Stimulated activated effector memory CD8-positive, alpha-beta T cell treated with anti-CD3 and anti-CD28 coated beads, Interleukin-12 subunit alpha, Interleukin-12 subunit beta, amount 100 ng/mL, for 72 hours (primary cell): ENCODE results near the gene ODF2.

ENCODE experiments used
- ATAC-seq: fragments of 150-1000 bp; cut with Tn5 transposase; 2 replicates; pipeline ENCODE4 v1.10.0; 2021
- DNase-seq, 2 donors: peaks; one replicate each; pipeline ENCODE4 v3.0.0; 2021 to 2022; ENCODE audit warnings: low spot score in 2 of 2
- H3K27ac Mint-ChIP-seq: one replicate; pipeline ENCODE4 v1.8.0; 2022; ENCODE audit warnings: mild to moderate bottlenecking, mixed read lengths
- H3K36me3 Mint-ChIP-seq: one replicate; pipeline ENCODE4 v1.8.0; 2022; ENCODE audit warnings: mild to moderate bottlenecking, mixed read lengths
- H3K4me1 Mint-ChIP-seq: one replicate; pipeline ENCODE4 v1.8.0; 2022; ENCODE audit warnings: mixed read lengths
- H3K4me3 Mint-ChIP-seq: one replicate; pipeline ENCODE4 v1.8.0; 2022; ENCODE audit warnings: mild to moderate bottlenecking, mixed read lengths
- H3K9me3 Mint-ChIP-seq: one replicate; pipeline ENCODE4 v1.8.0; 2022; ENCODE audit warnings: mixed read lengths

The ODF2 gene

GRCh38 chr9:128523199-128523925 is 67.6 kb downstream of the ODF2 start:
- H3K27ac Mint-ChIP-seq, result no peak overlapping the region
- no peaks in the 10 kb centered on the region for H3K4me1 Mint-ChIP-seq
- no peaks in the 10 kb centered on the region for H3K9me3 Mint-ChIP-seq
- no peak overlapping the region for H3K4me3 Mint-ChIP-seq
- H3K36me3 Mint-ChIP-seq, result peaks cover 96% of the 10 kb centered on the region
- no peak for DNase-seq
- no peak for ATAC-seq

GRCh38 chr9:128526720-128527119 is 70.9 kb downstream of the ODF2 start:
- H3K9me3 Mint-ChIP-seq, result no peaks in the 10 kb centered on the region
- H3K4me1 Mint-ChIP-seq, result no peaks in the 10 kb centered on the region
- H3K4me3 Mint-ChIP-seq, result no peak overlapping the region
- H3K36me3 Mint-ChIP-seq, result peaks cover 100% of the 10 kb centered on the region
- no peak for ATAC-seq
- no peak for DNase-seq
- H3K27ac Mint-ChIP-seq, result no peak overlapping the region

GRCh38 chr9:128528445-128529160 is 72.8 kb downstream of the ODF2 start:
- no peak for ATAC-seq
- Mint-ChIP-seq H3K36me3 (peaks cover 100% of the 10 kb centered on the region), H3K27ac (no peak overlapping the region), H3K4me3 (no peak overlapping the region), H3K4me1 (no peaks in the 10 kb centered on the region), H3K9me3 (no peaks in the 10 kb centered on the region)
- DNase-seq, result no peak

- Mint-ChIP-seq H3K9me3 (no peaks in the 10 kb centered on the region), H3K4me3 (no peak overlapping the region), H3K36me3 (peaks cover 100% of the 10 kb centered on the region), H3K4me1 (no peaks in the 10 kb centered on the region), H3K27ac (no peak overlapping the region)
- DNase-seq, result no peak
- ATAC-seq, result no peak
Measured at GRCh38 chr9:128529191-128529590, 73.4 kb downstream of the ODF2 start.

GRCh38 chr9:128532581-128532980 is 76.8 kb downstream of the ODF2 start:
- Mint-ChIP-seq H3K9me3 (no peaks in the 10 kb centered on the region), H3K27ac (peak overlapping the region; percentile 21), H3K4me1 (no peaks in the 10 kb centered on the region), H3K4me3 (no peak overlapping the region), H3K36me3 (peaks cover 100% of the 10 kb centered on the region)
- ATAC-seq (no peak), DNase-seq (no peak)

GRCh38 chr9:128540634-128541360 is 85.0 kb downstream of the ODF2 start:
- H3K27ac Mint-ChIP-seq, result no peak overlapping the region
- H3K4me1 Mint-ChIP-seq, result peaks cover 12% of the 10 kb centered on the region
- DNase-seq, result no peak
- ATAC-seq, result no peak
- no peak overlapping the region for H3K4me3 Mint-ChIP-seq
- no peaks in the 10 kb centered on the region for H3K9me3 Mint-ChIP-seq
- peaks cover 83% of the 10 kb centered on the region for H3K36me3 Mint-ChIP-seq

GRCh38 chr9:128546504-128546903 is 90.7 kb downstream of the ODF2 start:
- no peak for ATAC-seq
- no peak overlapping the region for H3K27ac Mint-ChIP-seq
- no peak for DNase-seq
- H3K4me1 Mint-ChIP-seq, result peaks cover 24% of the 10 kb centered on the region
- H3K36me3 Mint-ChIP-seq, result peaks cover 26% of the 10 kb centered on the region
- H3K9me3 Mint-ChIP-seq, result no peaks in the 10 kb centered on the region
- no peak overlapping the region for H3K4me3 Mint-ChIP-seq

GRCh38 chr9:128548876-128549275 is 93.1 kb downstream of the ODF2 start:
- no peaks in the 10 kb centered on the region for H3K9me3 Mint-ChIP-seq
- peak overlapping the region; percentile 81 for H3K27ac Mint-ChIP-seq
- no peak overlapping the region for H3K4me3 Mint-ChIP-seq
- H3K4me1 Mint-ChIP-seq, result peaks cover 30% of the 10 kb centered on the region
- ATAC-seq, result no peak
- DNase-seq, result no peak
- H3K36me3 Mint-ChIP-seq, result peaks cover 2% of the 10 kb centered on the region

- peak; percentile 60 for ATAC-seq
- peak; percentile 18 to 70 for DNase-seq
- Mint-ChIP-seq H3K27ac (peak overlapping the region; percentile 81), H3K36me3 (no peaks in the 10 kb centered on the region), H3K4me1 (peaks cover 30% of the 10 kb centered on the region), H3K4me3 (no peak overlapping the region), H3K9me3 (no peaks in the 10 kb centered on the region)
Measured at GRCh38 chr9:128550226-128550625, 94.4 kb downstream of the ODF2 start.
